RWPE2 (cell line): ENCODE data around the gene NEGR1.

Source experiments
- ATAC-seq: fragments of 200-7000 bp; cut with Tn5 transposase; 3 replicates; pipeline ENCODE4 v1.9.1; 2021; ENCODE audit warnings: low read depth
- DNase-seq: peaks from one replicate; pipeline ENCODE4 v3.0.0-alpha.2; 2020; ENCODE audit warnings: low spot score
- H3K27ac ChIP-seq: fragments of 450-650 bp; 2 replicates; pipeline ENCODE4 v1.5.1; 2017; ENCODE audit warnings: mild to moderate bottlenecking; ENCODE audit not compliant: poor library complexity, severe bottlenecking
- H3K27me3 ChIP-seq: fragments of 250-450 bp; sonication (Bioruptor Pico); 2 replicates; pipeline ENCODE4 v1.5.1; 2021; ENCODE audit warnings: mild to moderate bottlenecking, moderate library complexity; ENCODE audit not compliant: insufficient read depth, poor library complexity, severe bottlenecking
- H3K36me3 ChIP-seq: fragments of 250-450 bp; sonication (Bioruptor Pico); 2 replicates; pipeline ENCODE4 v1.5.1; 2020; ENCODE audit warnings: low read depth, mild to moderate bottlenecking, moderate library complexity
- H3K4me1 ChIP-seq: fragments of 250-450 bp; sonication (Bioruptor Pico); 2 replicates; pipeline ENCODE4 v1.5.1; 2021; ENCODE audit warnings: mild to moderate bottlenecking, moderate library complexity; ENCODE audit not compliant: insufficient read depth, poor library complexity, severe bottlenecking
- H3K4me3 ChIP-seq: fragments of 250-450 bp; sonication (Bioruptor Pico); 2 replicates; pipeline ENCODE4 v1.5.1; 2021; ENCODE audit warnings: mild to moderate bottlenecking, moderate library complexity; ENCODE audit not compliant: severe bottlenecking
- H3K9me3 ChIP-seq: fragments of 250-450 bp; sonication (Bioruptor Pico); 2 replicates; pipeline ENCODE4 v1.5.1; 2021; ENCODE audit warnings: mild to moderate bottlenecking, moderate library complexity; ENCODE audit not compliant: severe bottlenecking
- TF ChIP-seq, protein P1 (sequence below): fragments of 450-650 bp; IDR thresholded peaks from one replicate; pipeline ENCODE4 v1.5.1; 2017; ENCODE audit warnings: mild to moderate bottlenecking, moderate library complexity; ENCODE audit not compliant: poor library complexity, severe bottlenecking

Gene NEGR1

DNA sequence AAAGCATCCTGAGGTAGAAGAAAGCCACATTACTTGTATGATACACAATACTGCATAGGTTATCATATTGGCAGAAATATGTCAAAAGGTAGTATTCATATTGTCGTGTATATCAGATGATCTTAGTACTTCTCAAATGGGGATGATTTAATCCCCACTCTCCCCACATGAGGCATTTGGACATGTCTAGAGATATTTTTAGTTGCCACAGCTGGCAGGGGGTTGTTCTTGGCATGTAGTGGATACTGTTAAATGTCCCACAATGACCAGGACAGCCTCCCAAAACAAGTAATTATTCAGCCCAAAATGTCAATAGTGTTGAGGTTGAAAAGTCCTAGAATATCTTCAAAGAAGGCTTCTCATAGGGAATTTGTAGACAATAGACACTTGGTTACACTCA is 162.8 kb downstream of the NEGR1 start:
- Histone ChIP-seq H3K27me3 (no peaks in the 10 kb centered on the region), H3K4me1 (no peaks in the 10 kb centered on the region), H3K9me3 (no peaks in the 10 kb centered on the region), H3K36me3 (no peaks in the 10 kb centered on the region), H3K4me3 (no peak overlapping the region), H3K27ac (no peak overlapping the region)
- DNase-seq (no peak), ATAC-seq (no peak)
- TF ChIP-seq, protein P1, sequence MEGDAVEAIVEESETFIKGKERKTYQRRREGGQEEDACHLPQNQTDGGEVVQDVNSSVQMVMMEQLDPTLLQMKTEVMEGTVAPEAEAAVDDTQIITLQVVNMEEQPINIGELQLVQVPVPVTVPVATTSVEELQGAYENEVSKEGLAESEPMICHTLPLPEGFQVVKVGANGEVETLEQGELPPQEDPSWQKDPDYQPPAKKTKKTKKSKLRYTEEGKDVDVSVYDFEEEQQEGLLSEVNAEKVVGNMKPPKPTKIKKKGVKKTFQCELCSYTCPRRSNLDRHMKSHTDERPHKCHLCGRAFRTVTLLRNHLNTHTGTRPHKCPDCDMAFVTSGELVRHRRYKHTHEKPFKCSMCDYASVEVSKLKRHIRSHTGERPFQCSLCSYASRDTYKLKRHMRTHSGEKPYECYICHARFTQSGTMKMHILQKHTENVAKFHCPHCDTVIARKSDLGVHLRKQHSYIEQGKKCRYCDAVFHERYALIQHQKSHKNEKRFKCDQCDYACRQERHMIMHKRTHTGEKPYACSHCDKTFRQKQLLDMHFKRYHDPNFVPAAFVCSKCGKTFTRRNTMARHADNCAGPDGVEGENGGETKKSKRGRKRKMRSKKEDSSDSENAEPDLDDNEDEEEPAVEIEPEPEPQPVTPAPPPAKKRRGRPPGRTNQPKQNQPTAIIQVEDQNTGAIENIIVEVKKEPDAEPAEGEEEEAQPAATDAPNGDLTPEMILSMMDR, result no peak

- no peak for DNase-seq
- no peaks in the 10 kb centered on the region for H3K4me1 ChIP-seq
- no peak overlapping the region for H3K4me3 ChIP-seq
- no peak overlapping the region for H3K27ac ChIP-seq
- no peak for ATAC-seq
- H3K27me3 ChIP-seq, result no peaks in the 10 kb centered on the region
- TF ChIP-seq, protein P1, result no peak
- no peaks in the 10 kb centered on the region for H3K9me3 ChIP-seq
- no peaks in the 10 kb centered on the region for H3K36me3 ChIP-seq
These were observed 164.7 kb downstream of the NEGR1 start for GRCh38 chr1:72117621-72118020.

DNA sequence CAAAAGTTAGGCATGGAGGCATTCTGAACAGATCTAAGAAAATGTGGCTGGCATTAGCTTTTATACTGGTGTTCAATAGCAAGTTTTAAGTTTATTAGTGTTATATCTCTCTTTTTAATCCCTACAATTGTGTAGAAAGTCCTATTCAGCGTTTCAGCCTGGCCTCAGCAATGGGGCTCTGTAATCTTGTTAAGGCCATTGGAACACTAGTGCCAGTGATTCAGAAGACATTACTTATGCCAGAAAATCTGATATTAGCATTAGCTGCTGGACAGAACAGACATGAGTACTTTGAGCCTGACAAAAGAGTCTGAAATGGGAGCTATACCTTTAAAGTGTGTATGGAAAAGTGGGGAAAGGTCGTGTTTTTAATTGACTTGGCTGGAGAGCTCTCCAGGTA is 167.0 kb downstream of the NEGR1 start:
- Histone ChIP-seq H3K27ac (no peak overlapping the region), H3K27me3 (peaks cover 5% of the 10 kb centered on the region), H3K4me3 (no peak overlapping the region), H3K9me3 (no peaks in the 10 kb centered on the region), H3K4me1 (no peaks in the 10 kb centered on the region), H3K36me3 (no peaks in the 10 kb centered on the region)
- TF ChIP-seq, protein P1, result no peak
- DNase-seq, result no peak
- ATAC-seq, result no peak

DNA sequence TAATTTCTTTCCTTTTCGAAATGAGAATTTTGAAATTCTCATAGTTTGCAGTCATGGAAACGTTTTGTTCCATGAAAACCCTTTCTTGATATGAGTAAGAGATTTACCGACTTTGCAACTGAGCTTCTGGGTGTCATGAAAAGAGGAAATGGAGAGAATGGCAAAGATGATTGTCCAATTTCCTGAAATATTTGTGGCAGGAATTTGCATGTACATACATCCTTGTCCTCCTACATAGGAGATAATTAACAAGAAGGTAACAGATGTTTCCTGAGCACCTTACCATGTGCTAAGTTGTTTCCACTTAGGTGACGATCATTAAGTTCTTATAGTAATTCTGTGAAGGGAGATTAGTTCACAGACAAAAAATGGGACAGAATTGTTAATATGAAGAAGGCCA is 170.7 kb downstream of the NEGR1 start:
- DNase-seq, result no peak
- H3K4me3 ChIP-seq, result no peak overlapping the region
- ATAC-seq, result no peak
- TF ChIP-seq, protein P1, result no peak
- H3K36me3 ChIP-seq, result no peaks in the 10 kb centered on the region
- H3K9me3 ChIP-seq, result no peaks in the 10 kb centered on the region
- H3K27ac ChIP-seq, result no peak overlapping the region
- no peaks in the 10 kb centered on the region for H3K4me1 ChIP-seq
- peaks cover 5% of the 10 kb centered on the region for H3K27me3 ChIP-seq

DNA sequence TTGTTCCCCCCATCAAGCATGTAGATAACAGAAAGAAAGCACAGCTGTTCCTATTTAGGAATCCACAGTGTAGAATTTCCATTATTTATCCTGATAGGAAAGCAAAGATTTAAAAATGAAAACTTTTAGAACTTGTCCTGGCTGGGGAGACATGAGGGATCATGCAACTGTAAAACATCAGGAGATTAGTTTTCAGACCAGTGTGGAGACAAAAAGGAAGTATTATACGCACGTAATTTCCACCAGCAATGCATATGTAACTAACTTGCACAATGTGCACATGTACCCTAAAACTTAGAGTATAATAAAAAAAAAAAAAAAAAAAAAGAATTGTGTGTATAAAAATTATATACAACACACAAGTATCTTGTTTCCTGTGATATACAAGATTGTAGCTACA is 172.4 kb downstream of the NEGR1 start:
- ATAC-seq (no peak), DNase-seq (no peak)
- no peak overlapping the region for H3K27ac ChIP-seq
- no peak overlapping the region for H3K4me3 ChIP-seq
- TF ChIP-seq, protein P1, result no peak
- no peaks in the 10 kb centered on the region for H3K9me3 ChIP-seq
- H3K36me3 ChIP-seq, result no peaks in the 10 kb centered on the region
- H3K4me1 ChIP-seq, result no peaks in the 10 kb centered on the region
- peaks cover 5% of the 10 kb centered on the region for H3K27me3 ChIP-seq
